SU-DHL-6 (cell line): Measurements from ENCODE around the gene CPA5.

ENCODE experiments used
- H2AFZ ChIP-seq: fragments of 200-600 bp; sonication (generic); 2 replicates; pipeline ENCODE4 v1.6.1; 2014; ENCODE audit warnings: low read depth, mild to moderate bottlenecking, moderate library complexity, mixed read lengths, antibody characterized with exemption, low read length; ENCODE audit not compliant: severe bottlenecking
- H3F3A ChIP-seq: fragments of 200-600 bp; shearing (Covaris generic); 2 replicates; pipeline ENCODE4 v1.6.0; 2016; ENCODE audit warnings: antibody characterized with exemption, mild to moderate bottlenecking; ENCODE audit not compliant: insufficient read depth
- H3K27ac ChIP-seq: fragments of 200-600 bp; sonication (generic); 2 replicates; pipeline ENCODE4 v1.5.1; 2016; ENCODE audit warnings: low read depth, mild to moderate bottlenecking, low read length, moderate library complexity, mixed read lengths
- H3K27me3 ChIP-seq: fragments of 200-600 bp; sonication (generic), shearing (Covaris generic); 2 replicates; pipeline ENCODE4 v1.6.0; 2014; ENCODE audit warnings: mild to moderate bottlenecking, low read length
- H3K36me3 ChIP-seq: fragments of 200-600 bp; sonication (generic); 2 replicates; pipeline ENCODE4 v1.6.1; 2014; ENCODE audit warnings: mild to moderate bottlenecking, low read length, mixed read lengths
- H3K4me2 ChIP-seq: fragments of 300-600, 200-600 bp; shearing (Covaris generic), sonication (generic); 2 replicates; pipeline ENCODE4 v1.6.0; 2014; ENCODE audit warnings: low read length, low read depth, mild to moderate bottlenecking; ENCODE audit not compliant: poor library complexity, severe bottlenecking
- H3K4me3 ChIP-seq: fragments of 200-600 bp; sonication (generic); 2 replicates; pipeline ENCODE4 v1.5.1; 2014; ENCODE audit warnings: antibody characterized with exemption, low read length, mild to moderate bottlenecking, mixed read lengths; ENCODE audit not compliant: insufficient read depth, poor library complexity, severe bottlenecking
- H3K79me2 ChIP-seq: fragments of 200-600 bp; sonication (generic); 2 replicates; pipeline ENCODE4 v1.6.1; 2014; ENCODE audit warnings: mild to moderate bottlenecking, low read length, moderate library complexity; ENCODE audit not compliant: insufficient read depth
- H3K9ac ChIP-seq: fragments of 200-600 bp; sonication (generic); 2 replicates; pipeline ENCODE4 v1.7.0; 2014; ENCODE audit warnings: mild to moderate bottlenecking, low read length
- H3K9me2 ChIP-seq: fragments of 200-600 bp; sonication (generic); replicated peaks from 2 replicates; pipeline ENCODE4 v1.6.1; 2014; ENCODE audit warnings: low read length; ENCODE audit not compliant: insufficient read depth
- H3K9me3 ChIP-seq: fragments of 200-600 bp; sonication (generic); 2 replicates; pipeline ENCODE4 v1.6.1; 2014; ENCODE audit warnings: low read length, mixed read lengths; ENCODE audit not compliant: insufficient read depth
- H4K20me1 ChIP-seq: fragments of 200-600 bp; sonication (generic); 2 replicates; pipeline ENCODE4 v1.6.1; 2014; ENCODE audit warnings: low read depth, mild to moderate bottlenecking, antibody characterized with exemption, low read length, moderate library complexity, mixed read lengths
- EZH2phosphoT487 ChIP-seq: fragments of 200-600 bp; sonication (generic), shearing (Covaris generic); conservative IDR thresholded peaks from 2 replicates; pipeline ENCODE4 v1.6.1; 2018; ENCODE audit warnings: mild to moderate bottlenecking, antibody characterized with exemption, low read length, moderate library complexity, mixed read lengths
- TF ChIP-seq, protein P1 (sequence below): fragments of 200-600 bp; sonication (generic); IDR thresholded peaks from one replicate; pipeline ENCODE4 v1.5.1; 2017; ENCODE audit warnings: antibody characterized with exemption, mild to moderate bottlenecking, low read length, moderate library complexity; ENCODE audit not compliant: insufficient read depth, poor library complexity, severe bottlenecking

CPA5 gene

DNA sequence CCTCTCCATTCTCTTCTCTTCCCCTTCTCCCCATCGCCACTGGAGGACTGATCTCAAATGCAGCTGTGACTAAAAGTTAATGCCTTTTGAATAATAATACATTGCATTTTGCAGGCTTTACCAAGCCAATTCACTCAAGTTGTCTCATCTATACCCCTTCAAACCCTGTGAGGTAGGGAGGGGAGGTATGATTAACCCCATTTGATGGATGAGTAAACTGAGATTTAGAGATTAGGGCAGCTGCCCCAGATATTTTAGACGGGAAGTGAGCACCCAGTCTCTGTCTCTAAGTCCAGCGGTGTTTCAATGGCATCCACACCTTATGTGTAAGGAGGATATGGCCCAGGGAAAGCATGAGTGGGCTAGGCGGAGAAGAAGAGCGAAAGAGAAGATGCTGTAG lies 1.1 kb downstream of the CPA5 start:
- Histone ChIP-seq H3K36me3 (no peaks in the 10 kb centered on the region), H3K79me2 (no peaks in the 10 kb centered on the region), H3K9me3 (no peaks in the 10 kb centered on the region), H3K27ac (no peak overlapping the region), H2AFZ (no peak overlapping the region), H3K4me2 (no peak overlapping the region), H3K9ac (no peak overlapping the region), H3F3A (no peaks in the 10 kb centered on the region), H3K4me3 (no peak overlapping the region), H3K27me3 (no peaks in the 10 kb centered on the region), H3K9me2 (no peaks in the 10 kb centered on the region), H4K20me1 (no peaks in the 10 kb centered on the region)
- TF ChIP-seq EZH2phosphoT487: no peak
- TF ChIP-seq, protein P1, sequence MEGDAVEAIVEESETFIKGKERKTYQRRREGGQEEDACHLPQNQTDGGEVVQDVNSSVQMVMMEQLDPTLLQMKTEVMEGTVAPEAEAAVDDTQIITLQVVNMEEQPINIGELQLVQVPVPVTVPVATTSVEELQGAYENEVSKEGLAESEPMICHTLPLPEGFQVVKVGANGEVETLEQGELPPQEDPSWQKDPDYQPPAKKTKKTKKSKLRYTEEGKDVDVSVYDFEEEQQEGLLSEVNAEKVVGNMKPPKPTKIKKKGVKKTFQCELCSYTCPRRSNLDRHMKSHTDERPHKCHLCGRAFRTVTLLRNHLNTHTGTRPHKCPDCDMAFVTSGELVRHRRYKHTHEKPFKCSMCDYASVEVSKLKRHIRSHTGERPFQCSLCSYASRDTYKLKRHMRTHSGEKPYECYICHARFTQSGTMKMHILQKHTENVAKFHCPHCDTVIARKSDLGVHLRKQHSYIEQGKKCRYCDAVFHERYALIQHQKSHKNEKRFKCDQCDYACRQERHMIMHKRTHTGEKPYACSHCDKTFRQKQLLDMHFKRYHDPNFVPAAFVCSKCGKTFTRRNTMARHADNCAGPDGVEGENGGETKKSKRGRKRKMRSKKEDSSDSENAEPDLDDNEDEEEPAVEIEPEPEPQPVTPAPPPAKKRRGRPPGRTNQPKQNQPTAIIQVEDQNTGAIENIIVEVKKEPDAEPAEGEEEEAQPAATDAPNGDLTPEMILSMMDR: no peak

GRCh38 chr7:130346177-130346905 lies 1.7 kb downstream of the CPA5 start:
- Histone ChIP-seq H3K4me3 (no peak overlapping the region), H3K27me3 (no peaks in the 10 kb centered on the region), H2AFZ (no peak overlapping the region), H3K9me3 (no peaks in the 10 kb centered on the region), H3F3A (no peaks in the 10 kb centered on the region), H3K9ac (no peak overlapping the region), H3K9me2 (no peaks in the 10 kb centered on the region), H3K36me3 (no peaks in the 10 kb centered on the region), H3K4me2 (no peak overlapping the region), H3K27ac (no peak overlapping the region), H4K20me1 (no peaks in the 10 kb centered on the region), H3K79me2 (no peaks in the 10 kb centered on the region)
- no peak for TF ChIP-seq EZH2phosphoT487
- TF ChIP-seq, protein P1: no peak

DNA sequence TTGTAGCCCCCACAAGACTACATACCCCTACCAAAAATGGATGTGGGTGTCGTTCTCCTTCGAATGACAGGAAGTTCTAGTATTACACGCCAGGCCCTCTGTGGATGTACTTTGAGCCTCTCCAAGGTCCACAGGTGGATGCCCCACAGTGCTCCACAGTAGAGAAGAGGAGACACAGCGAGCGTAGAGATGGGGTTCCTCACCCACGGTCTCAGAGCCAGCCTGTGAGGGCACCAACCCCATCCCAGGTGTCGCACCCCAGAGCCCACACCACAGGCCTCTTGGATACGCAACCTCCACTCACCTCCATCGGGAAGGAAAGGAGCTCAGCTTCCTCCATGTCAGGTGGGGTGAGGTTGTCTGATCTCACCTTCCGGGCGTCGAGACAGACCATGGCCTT lies 2.3 kb downstream of the CPA5 start:
- H3K9me3 ChIP-seq: no peaks in the 10 kb centered on the region
- no peaks in the 10 kb centered on the region for H3K9me2 ChIP-seq
- H3K4me3 ChIP-seq: no peak overlapping the region
- H3K79me2 ChIP-seq: no peaks in the 10 kb centered on the region
- no peak overlapping the region for H2AFZ ChIP-seq
- H3K4me2 ChIP-seq: no peak overlapping the region
- TF ChIP-seq EZH2phosphoT487: no peak
- TF ChIP-seq, protein P1: no peak
- no peaks in the 10 kb centered on the region for H3K36me3 ChIP-seq
- H3F3A ChIP-seq: no peaks in the 10 kb centered on the region
- no peaks in the 10 kb centered on the region for H3K27me3 ChIP-seq
- H4K20me1 ChIP-seq: no peaks in the 10 kb centered on the region
- no peak overlapping the region for H3K27ac ChIP-seq
- no peak overlapping the region for H3K9ac ChIP-seq
